CD4-positive, CD25-positive, alpha-beta regulatory T cell (primary cell): ENCODE measurements around the gene CERCAM. TPM values are rescaled to one million over a fixed set of nuclear protein-coding genes. Genes with fewer than 3 reads are reported as not detected.
A peak's percentile ranks its signal among the peaks of the same experiment; 100 is the strongest.

Experiments used
- ATAC-seq, 2 donors: fragments of 150-1000 bp; cut with Tn5 transposase; one replicate each; pipeline ENCODE4 v1.10.0; 2021; ENCODE audit warnings: low read depth in 2 of 2, moderate number of reproducible peaks in 2 of 2, moderate library complexity in 1 of 2
- DNase-seq, 3 donors: peaks; one replicate each; pipeline versions ENCODE4 v3.0.0 to v3.0.0-alpha.2; 2012 to 2022; ENCODE audit warnings: mixed read lengths in 1 of 3
- H3K27ac ChIP-seq: one replicate; pipeline ENCODE4 v1.7.0; 2013; ENCODE audit warnings: mild to moderate bottlenecking, low read length; ENCODE audit not compliant: insufficient read depth, poor library complexity, severe bottlenecking
- H3K27me3 ChIP-seq: one replicate; pipeline ENCODE4 v1.7.0; 2013; ENCODE audit warnings: low read length; ENCODE audit not compliant: control insufficient read depth, insufficient read depth
- H3K36me3 ChIP-seq: one replicate; pipeline ENCODE4 v1.7.0; 2013; ENCODE audit warnings: mild to moderate bottlenecking, low read length, moderate library complexity; ENCODE audit not compliant: control insufficient read depth, insufficient read depth
- H3K4me1 ChIP-seq: 2 replicates; pipeline ENCODE4 v1.7.0; 2013; ENCODE audit warnings: mild to moderate bottlenecking, low read length; ENCODE audit not compliant: insufficient read depth, control insufficient read depth, poor library complexity, severe bottlenecking
- H3K4me3 ChIP-seq: one replicate; pipeline ENCODE4 v1.7.0; 2013; ENCODE audit warnings: low read depth, mild to moderate bottlenecking, low read length, moderate library complexity
- H3K9me3 ChIP-seq, 2 experiments: 1 replicate in 1 of 2; 2 replicates in 1 of 2; pipeline ENCODE4 v1.7.0; 2013; ENCODE audit warnings: low read length in 2 of 2, mild to moderate bottlenecking in 1 of 2, moderate library complexity in 1 of 2; ENCODE audit not compliant: control insufficient read depth in 2 of 2
- H3K27ac Mint-ChIP-seq, 3 donors: one replicate each; pipeline ENCODE4 v1.8.0; 2020 to 2022; ENCODE audit warnings: mild to moderate bottlenecking in 3 of 3, mixed read lengths in 3 of 3, moderate library complexity in 2 of 3
- H3K27me3 Mint-ChIP-seq: one replicate; pipeline ENCODE4 v1.8.0; 2022; ENCODE audit warnings: mild to moderate bottlenecking, mixed read lengths
- H3K36me3 Mint-ChIP-seq: one replicate; pipeline ENCODE4 v1.8.0; 2020; ENCODE audit warnings: mixed read lengths
- H3K4me1 Mint-ChIP-seq, 4 donors: one replicate each; pipeline ENCODE4 v1.8.0; 2020 to 2022; ENCODE audit warnings: mixed read lengths in 4 of 4, mild to moderate bottlenecking in 1 of 4
- H3K4me3 Mint-ChIP-seq, 4 donors: one replicate each; pipeline ENCODE4 v1.8.0; 2020 to 2022; ENCODE audit warnings: mild to moderate bottlenecking in 4 of 4, mixed read lengths in 4 of 4, moderate library complexity in 3 of 4
- H3K9me3 Mint-ChIP-seq, 7 donors: one replicate each; pipeline ENCODE4 v1.8.0; 2020 to 2022; ENCODE audit warnings: mixed read lengths in 7 of 7, mild to moderate bottlenecking in 3 of 7, moderate library complexity in 2 of 7
- polyA plus RNA-seq, 4 donors: library from polyadenylated mRNA; unstranded; fragments of 300-500 nt; fragmentation: Illumina TruSeq; gene quantifications; one replicate each; pipeline ENCODE4 v1.2.3, GENCODE V29; 2021
- total RNA-seq: library from RNA; stranded (reverse); gene quantifications from one replicate; pipeline ENCODE4 v1.2.3, GENCODE V29; 2022

The CERCAM gene
- total and polyA plus RNA-seq, 5 donors from 2014 or later: 0.12 TPM; not detected in 4

GRCh38 chr9:128475867-128476266, 55.2 kb downstream of the CERCAM start:
- Histone ChIP-seq H3K4me1 (no peaks in the 10 kb centered on the region), H3K4me3 (no peak overlapping the region), H3K27me3 (no peaks in the 10 kb centered on the region), H3K36me3 (peaks cover 30% of the 10 kb centered on the region), H3K9me3 (no peaks in the 10 kb centered on the region), H3K27ac (no peak overlapping the region)
- H3K4me1 Mint-ChIP-seq: no peaks in the 10 kb centered on the region
- H3K36me3 Mint-ChIP-seq: peaks cover 38% of the 10 kb centered on the region
- no peaks in the 10 kb centered on the region for H3K27me3 Mint-ChIP-seq
- H3K9me3 Mint-ChIP-seq: no peaks in the 10 kb centered on the region
- ATAC-seq (no peak), DNase-seq (no peak)
- H3K4me3 Mint-ChIP-seq: no peak overlapping the region
- H3K27ac Mint-ChIP-seq: no peak overlapping the region

- Mint-ChIP-seq H3K27me3 (no peaks in the 10 kb centered on the region), H3K9me3 (no peaks in the 10 kb centered on the region), H3K4me3 (no peak overlapping the region), H3K27ac (peak overlapping the region in 1 of 3 donors; percentile 11), H3K36me3 (peaks cover 39% of the 10 kb centered on the region), H3K4me1 (no peaks in the 10 kb centered on the region)
- H3K36me3 ChIP-seq: peaks cover 50% of the 10 kb centered on the region
- H3K4me3 ChIP-seq: no peak overlapping the region
- no peaks in the 10 kb centered on the region for H3K4me1 ChIP-seq
- ATAC-seq: no peak
- H3K27ac ChIP-seq: no peak overlapping the region
- no peaks in the 10 kb centered on the region for H3K9me3 ChIP-seq
- no peak for DNase-seq
- H3K27me3 ChIP-seq: no peaks in the 10 kb centered on the region
Observed at GRCh38 chr9:128479262-128479661, 58.6 kb downstream of the CERCAM start.

- ATAC-seq (no peak), DNase-seq (no peak)
- Mint-ChIP-seq H3K27me3 (no peaks in the 10 kb centered on the region), H3K27ac (peak overlapping the region in 1 of 3 donors; percentile 9), H3K36me3 (peaks cover 45% of the 10 kb centered on the region), H3K4me1 (no peaks in the 10 kb centered on the region), H3K9me3 (no peaks in the 10 kb centered on the region), H3K4me3 (no peak overlapping the region)
- Histone ChIP-seq H3K27ac (no peak overlapping the region), H3K4me1 (no peaks in the 10 kb centered on the region), H3K27me3 (no peaks in the 10 kb centered on the region), H3K4me3 (no peak overlapping the region), H3K36me3 (peaks cover 66% of the 10 kb centered on the region), H3K9me3 (no peaks in the 10 kb centered on the region)
Observed at GRCh38 chr9:128481561-128481960, 60.9 kb downstream of the CERCAM start.

GRCh38 chr9:128482186-128482585, 61.5 kb downstream of the CERCAM start:
- H3K36me3 Mint-ChIP-seq: peaks cover 48% of the 10 kb centered on the region
- peaks cover 68% of the 10 kb centered on the region for H3K36me3 ChIP-seq
- no peak for DNase-seq
- H3K27ac ChIP-seq: no peak overlapping the region
- H3K27me3 ChIP-seq: no peaks in the 10 kb centered on the region
- no peaks in the 10 kb centered on the region for H3K9me3 ChIP-seq
- H3K4me1 ChIP-seq: no peaks in the 10 kb centered on the region
- no peaks in the 10 kb centered on the region for H3K27me3 Mint-ChIP-seq
- H3K27ac Mint-ChIP-seq: peak overlapping the region in 1 of 3 donors; percentile 28
- H3K4me1 Mint-ChIP-seq: no peaks in the 10 kb centered on the region
- H3K4me3 ChIP-seq: no peak overlapping the region
- ATAC-seq: no peak
- H3K4me3 Mint-ChIP-seq: no peak overlapping the region
- H3K9me3 Mint-ChIP-seq: no peaks in the 10 kb centered on the region

- no peaks in the 10 kb centered on the region for H3K27me3 ChIP-seq
- H3K36me3 ChIP-seq: peaks cover 74% of the 10 kb centered on the region
- Mint-ChIP-seq H3K27me3 (no peaks in the 10 kb centered on the region), H3K36me3 (peaks cover 47% of the 10 kb centered on the region), H3K9me3 (no peaks in the 10 kb centered on the region), H3K4me3 (no peak overlapping the region), H3K4me1 (no peaks in the 10 kb centered on the region), H3K27ac (no peak overlapping the region)
- no peaks in the 10 kb centered on the region for H3K4me1 ChIP-seq
- H3K9me3 ChIP-seq: no peaks in the 10 kb centered on the region
- H3K27ac ChIP-seq: no peak overlapping the region
- DNase-seq (no peak), ATAC-seq (no peak)
- H3K4me3 ChIP-seq: no peak overlapping the region
Observed at GRCh38 chr9:128484686-128485413, 64.2 kb downstream of the CERCAM start.

- H3K27me3 Mint-ChIP-seq: no peaks in the 10 kb centered on the region
- Histone ChIP-seq H3K4me1 (no peaks in the 10 kb centered on the region), H3K4me3 (no peak overlapping the region), H3K27ac (no peak overlapping the region), H3K9me3 (no peaks in the 10 kb centered on the region), H3K36me3 (peaks cover 75% of the 10 kb centered on the region), H3K27me3 (no peaks in the 10 kb centered on the region)
- no peaks in the 10 kb centered on the region for H3K9me3 Mint-ChIP-seq
- H3K36me3 Mint-ChIP-seq: peaks cover 49% of the 10 kb centered on the region
- no peaks in the 10 kb centered on the region for H3K4me1 Mint-ChIP-seq
- ATAC-seq (no peak), DNase-seq (no peak)
- H3K27ac Mint-ChIP-seq: no peak overlapping the region
- H3K4me3 Mint-ChIP-seq: no peak overlapping the region
Observed at GRCh38 chr9:128485414-128485855, 64.8 kb downstream of the CERCAM start.

GRCh38 chr9:128486201-128486600, 65.5 kb downstream of the CERCAM start:
- Histone ChIP-seq H3K27me3 (no peaks in the 10 kb centered on the region), H3K27ac (no peak overlapping the region), H3K36me3 (peaks cover 72% of the 10 kb centered on the region), H3K4me3 (no peak overlapping the region), H3K4me1 (no peaks in the 10 kb centered on the region), H3K9me3 (no peaks in the 10 kb centered on the region)
- DNase-seq (no peak), ATAC-seq (no peak)
- Mint-ChIP-seq H3K4me3 (no peak overlapping the region), H3K4me1 (no peaks in the 10 kb centered on the region), H3K9me3 (no peaks in the 10 kb centered on the region), H3K27me3 (no peaks in the 10 kb centered on the region), H3K36me3 (peaks cover 52% of the 10 kb centered on the region), H3K27ac (no peak overlapping the region)
